Esophagus squamous epithelium (tissue), 4 donors: ENCODE data around the gene HNRNPL.

Source experiments
- CTCF ChIP-seq, 6 experiments: fragments of 450-650 bp in 4 of 6; fragments of 200-600 bp in 2 of 6; sonication (generic) in 2 of 6; IDR thresholded peaks; one replicate each; pipeline ENCODE4 v1.5.1; 2016 to 2019; ENCODE audit warnings: antibody characterized with exemption in 6 of 6, mild to moderate bottlenecking in 4 of 6, moderate library complexity in 4 of 6
- POLR2A ChIP-seq, 4 donors: fragments of 450-650 bp; IDR thresholded peaks; one replicate each; pipeline ENCODE4 v1.6.1; 2017; ENCODE audit warnings: antibody characterized with exemption in 4 of 4, mild to moderate bottlenecking in 4 of 4, moderate library complexity in 3 of 4

- no peak for TF ChIP-seq CTCF (IDR thresholded peaks at IDR 0.05)
- no peak for TF ChIP-seq POLR2A (IDR thresholded peaks at IDR 0.05)
Measured at GRCh38 chr19:38846097-38846496, 3.7 kb downstream of the HNRNPL start.
